SKM-1 treated with dmso at 0.1 percent for 144 hours (cell line): ENCODE data around the gene ARRB1.

Experiments
- DNase-seq: peaks from one replicate; lab custom pipeline; 2025; ENCODE audit not compliant: unreplicated experiment; lab: John Stamatoyannopoulos, UW

ARRB1 gene

GRCh38 chr11:75262961-75263852 is 88.3 kb downstream of the ARRB1 start:
- DNase-seq: no peak

GRCh38 chr11:75262436-75262835 is 89.0 kb downstream of the ARRB1 start:
- no peak for DNase-seq

GRCh38 chr11:75261902-75262361 is 89.5 kb downstream of the ARRB1 start:
- no peak for DNase-seq

GRCh38 chr11:75260396-75261170 is 90.9 kb downstream of the ARRB1 start:
- DNase-seq: no peak

GRCh38 chr11:75254326-75254725 is 97.1 kb downstream of the ARRB1 start:
- no peak for DNase-seq

- DNase-seq: no peak
Observed at GRCh38 chr11:75249704-75250103, 101.8 kb downstream of the ARRB1 start.

- DNase-seq: no peak
Observed at GRCh38 chr11:75248924-75249256, 102.6 kb downstream of the ARRB1 start.

- no peak for DNase-seq
Observed at GRCh38 chr11:75246671-75247350, 104.7 kb downstream of the ARRB1 start.

GRCh38 chr11:75246006-75246670 is 105.3 kb downstream of the ARRB1 start:
- no peak for DNase-seq

- no peak for DNase-seq
Observed at GRCh38 chr11:75245356-75246005, 106.0 kb downstream of the ARRB1 start.

GRCh38 chr11:75244052-75244814 is 107.2 kb downstream of the ARRB1 start:
- no peak for DNase-seq

- DNase-seq: no peak
Observed at GRCh38 chr11:75242722-75243600, 108.5 kb downstream of the ARRB1 start.

GRCh38 chr11:75241906-75242644 is 109.4 kb downstream of the ARRB1 start:
- no peak for DNase-seq

- peak; percentile 65 for DNase-seq
Observed at GRCh38 chr11:75241036-75241905, 110.2 kb downstream of the ARRB1 start.

- no peak for DNase-seq
Observed at GRCh38 chr11:75240311-75241035, 111.0 kb downstream of the ARRB1 start, which contains the start of gene TPBGL. Gene TPBGL, plus strand, starts transcription at chr11:75240774. Its CDS starts 276 bp downstream, at chr11:75241050.

GRCh38 chr11:75239531-75240290 is 111.8 kb downstream of the ARRB1 start:
- DNase-seq: no peak
